ENCODE measurements around the gene PYY.

Gene PYY

DNA sequence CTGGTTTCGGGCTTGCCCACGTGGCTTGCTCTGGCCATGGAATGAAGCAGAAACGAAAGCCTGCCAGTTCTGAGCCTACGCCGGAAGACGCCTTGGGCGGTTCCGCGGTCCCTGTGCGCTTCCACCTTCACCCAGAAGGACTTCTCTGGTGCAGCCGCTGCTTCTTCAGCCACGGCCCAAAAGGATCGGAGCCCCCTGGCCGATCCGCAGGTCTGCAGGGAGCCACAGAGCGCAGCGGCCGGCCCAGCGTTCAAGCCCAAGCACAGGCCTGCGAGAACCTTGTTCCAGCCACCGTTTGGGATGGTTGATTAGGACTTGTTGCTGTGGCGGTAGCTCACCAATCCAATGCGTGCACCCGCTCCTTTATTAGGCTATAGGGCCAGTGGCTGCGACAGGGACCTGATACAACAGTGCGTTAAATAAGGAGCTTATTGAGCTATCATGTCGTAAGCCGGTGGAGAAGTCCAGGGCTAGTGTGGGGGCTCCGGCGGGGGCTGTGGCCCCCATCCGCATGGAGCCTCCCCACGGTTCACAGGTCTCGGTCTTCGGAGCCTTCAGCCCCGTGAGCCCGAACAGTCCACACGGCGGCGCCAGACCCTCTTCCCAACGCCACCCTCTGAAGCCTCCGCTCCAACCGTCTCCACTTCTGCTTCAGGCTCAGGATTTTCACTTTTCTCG, 36.3 kb downstream of the PYY start:
- DNase-seq (ENCODE audit: low spot score): no peak
- TF ChIP-seq, protein P1, sequence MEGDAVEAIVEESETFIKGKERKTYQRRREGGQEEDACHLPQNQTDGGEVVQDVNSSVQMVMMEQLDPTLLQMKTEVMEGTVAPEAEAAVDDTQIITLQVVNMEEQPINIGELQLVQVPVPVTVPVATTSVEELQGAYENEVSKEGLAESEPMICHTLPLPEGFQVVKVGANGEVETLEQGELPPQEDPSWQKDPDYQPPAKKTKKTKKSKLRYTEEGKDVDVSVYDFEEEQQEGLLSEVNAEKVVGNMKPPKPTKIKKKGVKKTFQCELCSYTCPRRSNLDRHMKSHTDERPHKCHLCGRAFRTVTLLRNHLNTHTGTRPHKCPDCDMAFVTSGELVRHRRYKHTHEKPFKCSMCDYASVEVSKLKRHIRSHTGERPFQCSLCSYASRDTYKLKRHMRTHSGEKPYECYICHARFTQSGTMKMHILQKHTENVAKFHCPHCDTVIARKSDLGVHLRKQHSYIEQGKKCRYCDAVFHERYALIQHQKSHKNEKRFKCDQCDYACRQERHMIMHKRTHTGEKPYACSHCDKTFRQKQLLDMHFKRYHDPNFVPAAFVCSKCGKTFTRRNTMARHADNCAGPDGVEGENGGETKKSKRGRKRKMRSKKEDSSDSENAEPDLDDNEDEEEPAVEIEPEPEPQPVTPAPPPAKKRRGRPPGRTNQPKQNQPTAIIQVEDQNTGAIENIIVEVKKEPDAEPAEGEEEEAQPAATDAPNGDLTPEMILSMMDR (conservative IDR thresholded peaks at IDR 0.05; ENCODE audit: low read depth): peak; percentile 26
- H3K27ac ChIP-seq: no peak overlapping the region
- POLR2A ChIA-PET (ENCODE audit: low non-redundant PET): no interaction called here
- CTCF ChIA-PET: interaction anchor here (0.5 to 0.9 kb wide), 3 partner anchors 37 to 153 kb away, joined by 3 read pairs; partner anchors contain the start of gene G6PC3

- ChIA-PET CTCF (interaction anchor here (0.5 to 0.9 kb wide), 2 partner anchors 37 to 79 kb away, joined by 3 read pairs; no protein-coding TSS in a partner anchor), POLR2A (ENCODE audit: low non-redundant PET) (no interaction called here)
- TF ChIP-seq, protein P1 (conservative IDR thresholded peaks at IDR 0.05; ENCODE audit: low read depth): no peak
- no peak for DNase-seq (ENCODE audit: low spot score)
- H3K27ac ChIP-seq: no peak overlapping the region
These were observed 36.8 kb downstream of the PYY start for GRCh38 chr17:43917016-43917347.

- CTCF ChIA-PET: interaction anchor here (0.5 kb wide), 1 partner anchor 34 kb away, joined by 4 read pairs; no protein-coding TSS in a partner anchor
- no peak overlapping the region for H3K27ac ChIP-seq
- POLR2A ChIA-PET (ENCODE audit: low non-redundant PET): no interaction called here
- DNase-seq (ENCODE audit: low spot score): no peak
- TF ChIP-seq, protein P1 (conservative IDR thresholded peaks at IDR 0.05; ENCODE audit: low read depth): no peak
These were observed 37.4 kb downstream of the PYY start for GRCh38 chr17:43916385-43916784.

DNA sequence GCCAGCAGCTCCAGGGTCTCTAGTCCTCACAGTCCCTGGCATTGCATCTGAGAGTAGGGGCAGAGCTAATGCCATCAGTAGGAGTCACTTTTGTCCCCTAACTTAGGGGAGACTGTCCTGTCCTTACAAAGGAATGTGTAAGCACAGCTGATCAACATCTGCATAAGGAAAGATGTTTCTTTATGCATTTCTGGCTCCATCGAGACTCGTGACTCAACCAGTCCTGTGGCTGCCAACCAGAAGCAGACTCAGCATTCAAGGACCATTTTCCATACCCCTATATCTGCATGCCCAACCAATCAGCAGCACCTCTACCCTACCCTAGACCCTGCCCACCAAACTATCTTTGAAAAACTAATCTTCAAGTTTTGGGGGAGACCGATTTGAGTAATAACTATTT, 38.2 kb downstream of the PYY start:
- ChIA-PET POLR2A (ENCODE audit: low non-redundant PET) (no interaction called here), CTCF (interaction anchor here (0.5 kb wide), 1 partner anchor 35 kb away, joined by 4 read pairs; no protein-coding TSS in a partner anchor)
- no peak overlapping the region for H3K27ac ChIP-seq
- no peak for DNase-seq (ENCODE audit: low spot score)
- TF ChIP-seq, protein P1 (conservative IDR thresholded peaks at IDR 0.05; ENCODE audit: low read depth): no peak

DNA sequence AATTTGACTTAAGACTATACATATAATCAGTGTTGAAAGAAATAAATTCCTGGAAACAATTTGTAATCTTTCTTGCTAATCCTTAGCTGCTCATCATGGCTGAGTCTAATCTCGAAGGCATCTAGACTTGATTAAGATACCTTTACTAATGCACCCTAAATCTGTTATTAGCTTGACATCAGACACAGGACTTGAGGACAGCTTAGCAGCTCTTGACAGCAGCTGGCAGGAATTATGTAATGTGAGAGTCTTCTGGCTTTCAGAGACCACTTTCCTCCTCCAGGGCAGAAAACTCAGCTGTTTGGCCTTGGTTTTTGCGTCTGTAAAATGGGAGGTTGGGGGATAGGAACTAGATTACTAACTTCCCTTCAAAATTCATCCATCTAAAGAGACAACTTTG, 39.3 kb downstream of the PYY start:
- DNase-seq (ENCODE audit: low spot score): no peak
- POLR2A ChIA-PET (ENCODE audit: low non-redundant PET): no interaction called here
- CTCF ChIA-PET: interaction anchor here (0.7 kb wide), 1 partner anchor 26 kb away, joined by 5 read pairs; no protein-coding TSS in a partner anchor
- no peak overlapping the region for H3K27ac ChIP-seq
- TF ChIP-seq, protein P1 (conservative IDR thresholded peaks at IDR 0.05; ENCODE audit: low read depth): no peak

- ChIA-PET CTCF (no interaction called here), POLR2A (ENCODE audit: low non-redundant PET) (no interaction called here)
- TF ChIP-seq, protein P1 (conservative IDR thresholded peaks at IDR 0.05; ENCODE audit: low read depth): no peak
- DNase-seq (ENCODE audit: low spot score): no peak
- no peak overlapping the region for H3K27ac ChIP-seq
These were observed 40.2 kb downstream of the PYY start for GRCh38 chr17:43913584-43913983.

Measured in RWPE1 (cell line).